ENCODE data around the gene SULT1C4. TPM values are rescaled to one million over a fixed set of nuclear protein-coding genes. Genes with fewer than 3 reads are reported as not detected.
"Not testable (repeated sequence)": the region's sequence is repeated elsewhere in the genome, so short reads cannot be mapped to it uniquely, and the experiment has no call there.

SULT1C4 gene
- total and polyA plus RNA-seq, 5 donors, result 5.2 to 23.6 (median 10.9) TPM

DNA sequence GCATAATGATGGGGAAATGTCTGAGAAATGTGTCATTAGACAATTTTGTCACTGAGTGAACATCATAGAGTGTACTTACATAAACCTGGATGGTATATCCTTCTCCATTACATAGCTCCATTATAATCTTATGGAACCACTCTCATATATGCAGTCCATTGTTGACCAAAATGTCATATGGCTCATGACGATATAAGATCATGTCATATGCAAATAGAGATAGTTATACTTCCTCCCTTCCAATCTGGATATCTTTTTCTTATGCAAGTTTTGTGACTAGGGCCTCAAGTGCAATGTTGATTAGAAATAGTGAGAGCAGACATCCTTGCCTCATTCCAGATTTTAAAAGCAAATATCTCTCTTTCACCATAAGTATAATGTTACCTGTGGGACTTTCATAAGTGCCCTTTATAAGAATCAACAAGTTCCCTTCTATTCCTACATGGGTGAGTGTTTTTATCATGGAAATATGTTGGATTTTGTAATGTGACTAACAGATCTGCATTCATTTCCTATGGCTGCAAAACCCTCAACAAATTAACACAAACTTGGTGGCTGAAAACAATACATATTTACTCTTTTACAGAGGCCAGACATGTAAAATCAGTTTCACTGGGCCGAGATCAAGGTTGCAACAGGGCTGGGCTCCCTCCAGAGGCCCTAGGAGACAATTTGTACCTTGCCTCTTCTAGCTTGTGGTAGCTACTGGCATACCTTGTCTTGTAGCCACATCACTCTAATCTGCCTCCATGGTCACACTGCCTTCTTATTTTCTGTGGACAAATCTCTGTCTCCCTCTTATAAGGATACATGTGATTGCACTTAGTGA lies 21.6 kb upstream of the SULT1C4 start:
- Histone ChIP-seq H3K9me3 (ENCODE audit: control insufficient read depth, low read length) (no peaks in the 10 kb centered on the region), H3K27me3 (ENCODE audit: control insufficient read depth, insufficient read depth) (no peaks in the 10 kb centered on the region), H3K4me1 (ENCODE audit: control insufficient read depth, insufficient read depth, low read length) (no peaks in the 10 kb centered on the region), H3K4me3 (ENCODE audit: low read length) (no peak overlapping the region), H3K27ac (ENCODE audit: low read length) (no peak overlapping the region)
- intact Hi-C loops (cut with DNase I), result loop anchor here in 1 of 4 donors (10.0 kb wide), 1 partner anchor 219 kb away; no protein-coding TSS in a partner anchor
- no peak for DNase-seq
- no peak for ATAC-seq
- WGBS, result 77% methylated on average over 2 of the region's 2 CpGs

DNA sequence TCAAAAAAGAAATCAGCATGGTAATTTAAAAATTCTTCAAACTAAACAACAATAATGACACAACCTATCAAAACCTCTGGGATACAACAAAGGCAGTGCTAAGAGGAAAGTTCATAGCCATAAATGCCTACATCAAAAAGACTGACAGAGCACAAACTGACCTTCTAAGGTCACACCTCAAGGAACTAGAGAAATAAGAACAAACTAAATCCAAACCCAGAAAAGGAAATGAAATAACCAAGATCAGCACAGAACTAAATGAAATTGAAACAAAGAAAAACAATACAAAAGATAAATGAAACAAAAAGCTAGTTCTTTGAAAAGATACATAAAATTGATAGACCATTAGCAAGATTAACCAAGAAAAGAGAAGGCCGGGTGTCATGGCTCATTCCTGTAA lies 18.4 kb upstream of the SULT1C4 start:
- not testable (repeated sequence) for ATAC-seq; H3K27ac ChIP-seq (ENCODE audit: low read length); H3K9me3 ChIP-seq (ENCODE audit: control insufficient read depth, low read length); H3K27me3 ChIP-seq (ENCODE audit: control insufficient read depth, insufficient read depth); H3K4me3 ChIP-seq (ENCODE audit: low read length); H3K4me1 ChIP-seq (ENCODE audit: control insufficient read depth, insufficient read depth, low read length); DNase-seq
- 93% methylated on average over 1 of the region's 1 CpG for WGBS
- intact Hi-C loops (cut with DNase I), result loop anchor here in 1 of 4 donors (10.0 kb wide), 1 partner anchor 215 kb away; no protein-coding TSS in a partner anchor

DNA sequence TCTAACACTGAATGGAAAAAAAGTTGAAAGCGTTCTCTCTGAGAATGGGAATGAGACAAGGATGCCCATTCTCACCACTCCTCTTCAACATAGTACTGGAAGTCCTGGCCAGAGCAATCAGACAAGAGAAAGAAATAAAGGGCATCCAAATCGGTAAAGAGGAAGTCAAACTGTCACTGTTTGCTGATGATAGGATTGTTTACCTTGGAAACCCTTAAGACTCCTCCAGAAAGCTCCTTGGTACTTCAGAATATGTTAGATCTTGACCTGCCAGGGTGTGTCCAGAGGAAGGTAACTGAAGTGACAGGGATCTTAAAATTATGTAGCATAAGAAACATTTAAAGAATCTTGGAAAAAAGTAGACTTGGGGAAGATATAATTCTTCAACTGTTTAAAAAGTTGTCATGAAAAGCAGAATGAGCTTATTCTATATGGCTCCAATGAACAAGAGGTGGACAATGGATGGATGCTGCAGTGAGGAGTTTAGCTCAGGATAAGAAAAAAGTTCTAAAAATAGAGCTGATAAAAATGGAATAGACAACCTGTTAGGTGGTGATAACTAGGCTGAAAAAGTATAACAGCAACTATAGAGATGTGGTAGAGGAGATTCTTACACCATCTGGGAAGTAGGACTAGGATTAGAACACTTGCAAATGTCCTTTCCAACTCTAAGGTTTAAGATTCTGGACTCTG lies 16.8 kb upstream of the SULT1C4 start:
- no peaks in the 10 kb centered on the region for H3K9me3 ChIP-seq (ENCODE audit: control insufficient read depth, low read length)
- no peak overlapping the region for H3K4me3 ChIP-seq (ENCODE audit: low read length)
- ATAC-seq (no peak), DNase-seq (no peak)
- intact Hi-C loops (cut with DNase I), result no loop called here
- H3K27ac ChIP-seq (ENCODE audit: low read length), result no peak overlapping the region
- WGBS, result 64% methylated on average over 2 of the region's 2 CpGs
- no peaks in the 10 kb centered on the region for H3K4me1 ChIP-seq (ENCODE audit: control insufficient read depth, insufficient read depth, low read length)
- H3K27me3 ChIP-seq (ENCODE audit: control insufficient read depth, insufficient read depth), result no peaks in the 10 kb centered on the region

DNA sequence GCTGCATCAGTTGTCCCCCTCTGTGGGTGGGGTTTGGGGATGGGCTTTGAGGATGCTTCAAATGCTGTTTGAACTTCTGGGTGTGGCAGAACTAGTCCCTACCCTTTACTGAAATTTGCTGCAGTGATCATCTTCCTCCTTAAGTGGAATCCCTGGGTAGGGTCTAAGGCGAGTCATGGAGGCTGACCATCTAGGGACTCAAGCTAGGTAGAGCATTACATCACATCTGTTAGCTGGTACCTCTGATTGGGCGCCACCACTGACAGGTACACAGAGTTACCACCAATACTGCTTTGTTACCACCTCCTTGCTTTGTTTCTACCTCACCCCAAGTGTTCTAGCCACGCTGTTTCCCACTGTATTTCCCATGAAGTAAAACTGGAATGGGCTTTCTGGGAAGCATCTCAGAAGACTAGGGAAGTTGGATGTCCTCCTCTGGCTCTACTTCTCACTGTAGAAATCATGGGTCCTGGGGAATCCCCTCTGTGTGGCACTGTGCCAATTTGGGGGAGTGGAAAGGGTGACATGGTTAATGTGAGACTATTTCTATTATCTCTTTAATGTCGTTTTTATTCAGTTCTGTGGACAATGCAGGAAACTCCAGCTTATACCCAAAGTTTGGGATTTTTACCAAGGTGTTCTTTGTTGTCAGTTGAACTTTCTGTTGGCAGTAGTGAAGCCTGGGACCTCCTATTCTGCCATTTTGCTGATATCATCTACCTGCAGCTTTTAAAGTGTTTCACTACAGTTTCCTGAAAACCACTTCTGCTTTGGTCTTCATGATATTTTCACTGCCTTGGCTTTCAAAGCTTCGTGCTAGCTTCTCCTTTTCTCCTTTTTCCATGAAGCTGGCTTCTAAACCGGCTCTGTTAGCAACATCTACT lies 14.5 kb upstream of the SULT1C4 start:
- Histone ChIP-seq H3K4me1 (ENCODE audit: control insufficient read depth, insufficient read depth, low read length) (no peaks in the 10 kb centered on the region), H3K9me3 (ENCODE audit: control insufficient read depth, low read length) (no peaks in the 10 kb centered on the region), H3K4me3 (ENCODE audit: low read length) (no peak overlapping the region), H3K27ac (ENCODE audit: low read length) (no peak overlapping the region), H3K27me3 (ENCODE audit: control insufficient read depth, insufficient read depth) (no peaks in the 10 kb centered on the region)
- WGBS, result 75% methylated on average over 6 of the region's 6 CpGs
- intact Hi-C loops (cut with DNase I), result no loop called here
- no peak for ATAC-seq
- no peak for DNase-seq

DNA sequence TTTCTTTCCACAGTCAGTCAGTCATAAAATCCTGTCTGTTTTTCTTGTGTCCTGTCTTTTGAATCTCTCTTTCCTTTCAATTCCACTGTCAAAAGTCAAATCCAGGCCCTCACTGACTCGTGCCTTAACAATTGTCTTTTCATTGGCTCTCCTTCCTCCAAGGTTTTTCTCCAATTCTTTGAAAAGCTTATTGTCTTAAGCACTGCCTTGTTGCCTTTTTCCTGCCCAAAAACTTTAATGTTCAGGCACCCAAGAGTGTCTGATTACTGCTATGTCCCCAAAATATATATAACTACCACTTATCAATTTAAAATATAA lies 13.9 kb upstream of the SULT1C4 start:
- ATAC-seq, result no peak
- WGBS, result 51% methylated on average over 1 of the region's 1 CpG
- intact Hi-C loops (cut with DNase I), result no loop called here
- DNase-seq, result no peak
- H3K27ac ChIP-seq (ENCODE audit: low read length), result no peak overlapping the region
- no peak overlapping the region for H3K4me3 ChIP-seq (ENCODE audit: low read length)
- H3K27me3 ChIP-seq (ENCODE audit: control insufficient read depth, insufficient read depth), result no peaks in the 10 kb centered on the region
- no peaks in the 10 kb centered on the region for H3K4me1 ChIP-seq (ENCODE audit: control insufficient read depth, insufficient read depth, low read length)
- H3K9me3 ChIP-seq (ENCODE audit: control insufficient read depth, low read length), result no peaks in the 10 kb centered on the region

DNA sequence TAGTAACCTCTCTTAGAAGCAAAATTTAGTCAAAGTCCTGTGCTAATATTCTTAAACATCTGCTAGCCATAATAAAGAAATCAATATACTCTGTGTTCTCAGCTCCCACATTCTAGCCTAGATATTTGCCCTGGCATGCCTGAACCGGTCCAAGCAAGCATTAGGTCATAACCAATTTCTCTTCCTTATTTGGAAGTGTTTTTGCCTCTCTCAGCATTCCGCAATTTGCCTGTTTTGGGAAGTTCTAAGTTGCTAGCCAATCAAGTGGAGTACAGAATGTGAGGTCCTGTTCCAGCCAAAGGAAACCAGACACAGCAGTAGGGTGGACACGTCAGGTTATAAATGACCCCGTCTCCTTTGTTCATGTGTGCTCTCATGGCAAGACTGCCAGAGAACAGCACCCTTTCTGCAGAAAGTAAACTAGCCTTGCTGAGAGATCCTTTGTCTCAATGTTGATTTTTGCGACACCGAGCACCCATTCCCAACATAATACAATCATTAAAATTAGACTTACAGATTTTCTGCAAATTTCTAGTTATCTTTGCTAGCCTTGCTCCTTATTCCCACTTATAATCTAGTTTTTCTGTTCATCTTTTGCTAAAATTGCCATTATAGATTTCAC lies 13.0 kb upstream of the SULT1C4 start:
- intact Hi-C loops (cut with DNase I), result no loop called here
- H3K9me3 ChIP-seq (ENCODE audit: control insufficient read depth, low read length), result no peaks in the 10 kb centered on the region
- ATAC-seq, result no peak
- no peaks in the 10 kb centered on the region for H3K27me3 ChIP-seq (ENCODE audit: control insufficient read depth, insufficient read depth)
- no peak overlapping the region for H3K4me3 ChIP-seq (ENCODE audit: low read length)
- no peak for DNase-seq
- WGBS, result 89% methylated on average over 6 of the region's 6 CpGs
- no peaks in the 10 kb centered on the region for H3K4me1 ChIP-seq (ENCODE audit: control insufficient read depth, insufficient read depth, low read length)
- H3K27ac ChIP-seq (ENCODE audit: low read length), result no peak overlapping the region

DNA sequence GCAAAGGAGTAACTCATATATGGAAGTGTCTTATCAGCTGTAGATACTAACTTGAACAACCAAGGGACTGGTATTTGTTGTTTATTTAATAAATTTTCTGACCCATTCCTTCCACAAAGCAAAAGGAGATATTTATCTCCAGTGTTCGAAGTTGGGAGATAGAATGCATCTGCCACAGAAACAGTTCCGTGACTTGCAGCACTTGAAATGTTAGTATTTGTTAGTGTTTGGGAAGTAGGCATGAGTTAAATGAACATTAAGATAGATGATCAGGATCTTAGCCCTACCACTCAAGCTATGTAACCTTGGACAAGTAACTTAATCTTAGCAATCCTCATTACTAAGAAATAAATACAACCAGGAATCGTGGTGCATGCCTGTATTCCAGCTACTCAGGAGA lies 12.1 kb upstream of the SULT1C4 start:
- intact Hi-C loops (cut with DNase I), result no loop called here
- no peak for DNase-seq
- Histone ChIP-seq H3K4me1 (ENCODE audit: control insufficient read depth, insufficient read depth, low read length) (no peaks in the 10 kb centered on the region), H3K9me3 (ENCODE audit: control insufficient read depth, low read length) (no peaks in the 10 kb centered on the region), H3K27me3 (ENCODE audit: control insufficient read depth, insufficient read depth) (no peaks in the 10 kb centered on the region), H3K4me3 (ENCODE audit: low read length) (no peak overlapping the region), H3K27ac (ENCODE audit: low read length) (no peak overlapping the region)
- no peak for ATAC-seq
- WGBS, result 91% methylated on average over 3 of the region's 3 CpGs

DNA sequence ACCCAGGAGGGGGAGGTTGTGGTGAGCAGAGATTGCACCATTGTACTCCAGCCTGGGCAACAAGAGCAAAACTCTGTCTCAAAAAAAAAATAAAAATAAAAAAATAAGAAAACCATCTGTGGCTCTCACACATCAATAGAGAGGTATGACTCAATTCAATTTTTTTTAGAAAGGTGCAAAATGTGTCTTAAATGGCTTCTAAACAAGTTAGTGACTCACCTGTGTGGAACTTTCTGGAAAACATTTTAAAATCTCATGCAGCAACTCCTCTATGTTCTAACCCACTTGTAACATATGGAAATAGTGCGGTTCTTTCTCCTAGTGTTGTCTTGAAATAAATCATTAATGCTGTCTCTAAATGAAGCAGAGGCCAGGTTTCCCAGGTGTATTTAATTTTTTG lies 10.7 kb upstream of the SULT1C4 start:
- Histone ChIP-seq H3K9me3 (ENCODE audit: control insufficient read depth, low read length) (no peaks in the 10 kb centered on the region), H3K4me1 (ENCODE audit: control insufficient read depth, insufficient read depth, low read length) (no peaks in the 10 kb centered on the region), H3K27me3 (ENCODE audit: control insufficient read depth, insufficient read depth) (no peaks in the 10 kb centered on the region), H3K27ac (ENCODE audit: low read length) (no peak overlapping the region), H3K4me3 (ENCODE audit: low read length) (no peak overlapping the region)
- no peak for DNase-seq
- 97% methylated on average over 1 of the region's 1 CpG for WGBS
- intact Hi-C loops (cut with DNase I), result no loop called here
- no peak for ATAC-seq

DNA sequence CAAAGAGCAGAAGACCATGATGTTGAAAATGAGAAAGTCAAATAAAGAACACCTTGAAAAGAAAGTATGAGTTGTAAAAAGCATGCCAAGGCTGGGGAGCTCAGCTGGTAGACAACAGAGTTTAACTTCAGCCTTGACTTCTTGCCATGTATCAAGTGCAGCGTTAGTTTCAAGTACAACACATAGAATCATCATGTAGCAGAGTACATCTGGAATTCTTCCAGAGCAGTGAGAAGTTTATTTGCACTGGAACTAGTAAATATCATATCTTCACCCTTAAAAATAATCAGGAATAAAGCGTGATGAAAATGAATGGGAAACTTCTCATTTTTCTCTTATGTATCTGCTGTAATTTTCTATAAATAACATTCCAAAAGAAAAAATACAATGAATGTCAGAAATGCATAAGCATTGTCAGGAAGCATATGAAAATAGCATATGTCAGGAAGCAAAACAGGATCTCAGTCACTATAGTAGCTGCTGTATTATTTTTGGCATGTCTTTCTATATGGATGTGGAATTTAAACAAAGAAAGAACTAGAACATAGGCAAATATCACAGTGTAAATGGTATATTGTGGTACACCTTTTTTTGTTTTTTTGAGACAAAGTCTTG lies 10.1 kb upstream of the SULT1C4 start:
- DNase-seq (no peak), ATAC-seq (no peak)
- H3K4me3 ChIP-seq (ENCODE audit: low read length), result no peak overlapping the region

DNA sequence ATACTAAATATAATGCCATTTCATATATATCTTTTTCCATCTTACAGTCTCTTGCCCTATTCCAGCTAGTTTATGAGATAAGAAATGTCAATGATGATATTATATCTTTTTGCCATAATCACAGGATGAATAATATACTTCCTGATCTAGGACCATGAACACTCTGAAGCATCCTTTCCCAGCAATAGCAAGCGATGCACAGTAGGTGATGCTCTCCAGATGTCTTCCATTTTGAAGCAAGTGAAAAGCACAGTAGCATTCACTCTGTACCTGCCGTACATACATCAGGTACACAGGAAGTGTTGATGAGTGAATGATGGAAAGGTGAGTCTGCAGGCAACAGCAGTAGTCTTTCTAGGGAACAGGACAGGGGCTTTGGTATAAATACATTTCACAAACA lies 8.6 kb upstream of the SULT1C4 start:
- Histone ChIP-seq H3K9me3 (ENCODE audit: control insufficient read depth, low read length) (no peaks in the 10 kb centered on the region), H3K27me3 (ENCODE audit: control insufficient read depth, insufficient read depth) (no peaks in the 10 kb centered on the region), H3K4me1 (ENCODE audit: control insufficient read depth, insufficient read depth, low read length) (no peaks in the 10 kb centered on the region), H3K27ac (ENCODE audit: low read length) (no peak overlapping the region), H3K4me3 (ENCODE audit: low read length) (no peak overlapping the region)
- intact Hi-C loops (cut with DNase I), result no loop called here
- no peak for DNase-seq
- no peak for ATAC-seq
- WGBS, result 86% methylated on average over 2 of the region's 2 CpGs

More for the DNA sequence above, 10.1 kb upstream of the SULT1C4 start:
- Histone ChIP-seq H3K4me1 (ENCODE audit: control insufficient read depth, insufficient read depth, low read length) (no peaks in the 10 kb centered on the region), H3K9me3 (ENCODE audit: control insufficient read depth, low read length) (no peaks in the 10 kb centered on the region), H3K27ac (ENCODE audit: low read length) (no peak overlapping the region), H3K27me3 (ENCODE audit: control insufficient read depth, insufficient read depth) (no peaks in the 10 kb centered on the region)
- 22% methylated on average over 2 of the region's 2 CpGs for WGBS
- intact Hi-C loops (cut with DNase I), result no loop called here

All from right cardiac atrium (tissue), 5 donors.